ENCODE measurements around the gene PRSS12.

- TF ChIP-seq FOXK2 (IDR thresholded peaks at IDR 0.05) (no peak), ARNT (IDR thresholded peaks at IDR 0.05) (no peak)
Measured at GRCh38 chr4:118398226-118399090, 45.7 kb upstream of the PRSS12 start.

Measured in HEK293T (cell line).